ENCODE data around the gene TADA2A. TPM values are rescaled to one million over a fixed set of nuclear protein-coding genes. Genes with fewer than 3 reads are reported as not detected.

TADA2A gene
- total RNA-seq, 2 experiments from 2014 or later: 41.6 to 41.8 TPM

- DNase-seq: no peak
- Mint-ChIP-seq H3K9me3 (no peaks in the 10 kb centered on the region), H3K27me3 (no peaks in the 10 kb centered on the region), H3K36me3 (peaks cover 18% of the 10 kb centered on the region), H3K27ac (no peak overlapping the region), H3K4me3 (no peak overlapping the region), H3K4me1 (peaks cover 2% of the 10 kb centered on the region)
Measured at GRCh38 chr17:37466471-37466870, 59.8 kb downstream of the TADA2A start.

- Mint-ChIP-seq H3K27me3 (no peaks in the 10 kb centered on the region), H3K4me3 (no peak overlapping the region), H3K4me1 (no peaks in the 10 kb centered on the region), H3K36me3 (peaks cover 23% of the 10 kb centered on the region), H3K27ac (no peak overlapping the region), H3K9me3 (no peaks in the 10 kb centered on the region)
- no peak for DNase-seq
Measured at GRCh38 chr17:37470181-37470580, 63.5 kb downstream of the TADA2A start.

GRCh38 chr17:37475731-37476420 lies 69.2 kb downstream of the TADA2A start:
- no peak for DNase-seq
- Mint-ChIP-seq H3K27me3 (no peaks in the 10 kb centered on the region), H3K9me3 (no peaks in the 10 kb centered on the region), H3K4me3 (no peak overlapping the region), H3K4me1 (no peaks in the 10 kb centered on the region), H3K27ac (no peak overlapping the region), H3K36me3 (peaks cover 32% of the 10 kb centered on the region)

GRCh38 chr17:37476431-37477120 lies 69.9 kb downstream of the TADA2A start:
- H3K36me3 Mint-ChIP-seq: peaks cover 29% of the 10 kb centered on the region
- no peak overlapping the region for H3K4me3 Mint-ChIP-seq
- H3K27ac Mint-ChIP-seq: peak overlapping the region; percentile 26
- no peaks in the 10 kb centered on the region for H3K4me1 Mint-ChIP-seq
- DNase-seq: no peak
- H3K27me3 Mint-ChIP-seq: no peaks in the 10 kb centered on the region
- H3K9me3 Mint-ChIP-seq: no peaks in the 10 kb centered on the region

- H3K9me3 Mint-ChIP-seq: no peaks in the 10 kb centered on the region
- H3K4me1 Mint-ChIP-seq: peaks cover 1% of the 10 kb centered on the region
- H3K27me3 Mint-ChIP-seq: no peaks in the 10 kb centered on the region
- no peak for DNase-seq
- no peak overlapping the region for H3K4me3 Mint-ChIP-seq
- no peak overlapping the region for H3K27ac Mint-ChIP-seq
- peaks cover 25% of the 10 kb centered on the region for H3K36me3 Mint-ChIP-seq
Measured at GRCh38 chr17:37478187-37478586, 71.5 kb downstream of the TADA2A start.

- H3K9me3 Mint-ChIP-seq: no peaks in the 10 kb centered on the region
- peaks cover 19% of the 10 kb centered on the region for H3K36me3 Mint-ChIP-seq
- H3K4me3 Mint-ChIP-seq: no peak overlapping the region
- DNase-seq: no peak
- peaks cover 9% of the 10 kb centered on the region for H3K4me1 Mint-ChIP-seq
- H3K27ac Mint-ChIP-seq: no peak overlapping the region
- H3K27me3 Mint-ChIP-seq: no peaks in the 10 kb centered on the region
Measured at GRCh38 chr17:37479025-37479424, 72.3 kb downstream of the TADA2A start.

- no peak overlapping the region for H3K27ac Mint-ChIP-seq
- peaks cover 9% of the 10 kb centered on the region for H3K4me1 Mint-ChIP-seq
- peaks cover 19% of the 10 kb centered on the region for H3K36me3 Mint-ChIP-seq
- no peaks in the 10 kb centered on the region for H3K27me3 Mint-ChIP-seq
- no peak overlapping the region for H3K4me3 Mint-ChIP-seq
- no peaks in the 10 kb centered on the region for H3K9me3 Mint-ChIP-seq
- DNase-seq: no peak
Measured at GRCh38 chr17:37480427-37480826, 73.7 kb downstream of the TADA2A start.

- Mint-ChIP-seq H3K36me3 (peaks cover 14% of the 10 kb centered on the region), H3K27me3 (no peaks in the 10 kb centered on the region), H3K27ac (no peak overlapping the region), H3K9me3 (no peaks in the 10 kb centered on the region), H3K4me3 (no peak overlapping the region), H3K4me1 (peaks cover 9% of the 10 kb centered on the region)
- no peak for DNase-seq
Measured at GRCh38 chr17:37481001-37481665, 74.4 kb downstream of the TADA2A start.

- DNase-seq: no peak
Measured at GRCh38 chr17:37483311-37484039, 76.8 kb downstream of the TADA2A start.

GRCh38 chr17:37485938-37486570 lies 79.4 kb downstream of the TADA2A start:
- H3K9me3 Mint-ChIP-seq: no peaks in the 10 kb centered on the region
- H3K4me3 Mint-ChIP-seq: no peak overlapping the region
- H3K4me1 Mint-ChIP-seq: peaks cover 28% of the 10 kb centered on the region
- H3K27ac Mint-ChIP-seq: no peak overlapping the region
- no peaks in the 10 kb centered on the region for H3K27me3 Mint-ChIP-seq
- H3K36me3 Mint-ChIP-seq: peaks cover 4% of the 10 kb centered on the region
- no peak for DNase-seq

More at GRCh38 chr17:37483311-37484039, 76.8 kb downstream of the TADA2A start:
- Mint-ChIP-seq H3K27ac (peak overlapping the region; percentile 72), H3K36me3 (peaks cover 11% of the 10 kb centered on the region), H3K4me3 (no peak overlapping the region), H3K9me3 (no peaks in the 10 kb centered on the region), H3K27me3 (no peaks in the 10 kb centered on the region), H3K4me1 (peaks cover 16% of the 10 kb centered on the region)

GRCh38 chr17:37488009-37488604 lies 81.4 kb downstream of the TADA2A start:
- H3K9me3 Mint-ChIP-seq: no peaks in the 10 kb centered on the region
- peaks cover 8% of the 10 kb centered on the region for H3K36me3 Mint-ChIP-seq
- peak overlapping the region; percentile 88 for H3K4me3 Mint-ChIP-seq
- no peak for DNase-seq
- H3K27ac Mint-ChIP-seq: peak overlapping the region; percentile 85
- H3K27me3 Mint-ChIP-seq: no peaks in the 10 kb centered on the region
- peaks cover 46% of the 10 kb centered on the region for H3K4me1 Mint-ChIP-seq

GRCh38 chr17:37488607-37489196 lies 82.0 kb downstream of the TADA2A start:
- H3K36me3 Mint-ChIP-seq: peaks cover 8% of the 10 kb centered on the region
- peak overlapping the region; percentile 85 for H3K27ac Mint-ChIP-seq
- H3K4me1 Mint-ChIP-seq: peaks cover 45% of the 10 kb centered on the region
- peak; percentile 60 for DNase-seq
- H3K27me3 Mint-ChIP-seq: no peaks in the 10 kb centered on the region
- peak overlapping the region; percentile 88 for H3K4me3 Mint-ChIP-seq
- H3K9me3 Mint-ChIP-seq: no peaks in the 10 kb centered on the region

GRCh38 chr17:37489197-37490001 lies 82.7 kb downstream of the TADA2A start, which contains the start of gene DUSP14:
TSS of gene DUSP14 (plus strand) at chr17:37489891. CDS start at chr17:37512273, 22,382 bp downstream.
- Mint-ChIP-seq H3K36me3 (peaks cover 8% of the 10 kb centered on the region), H3K9me3 (no peaks in the 10 kb centered on the region), H3K27me3 (no peaks in the 10 kb centered on the region), H3K27ac (peak within 1 kb of the TSS; percentile 85), H3K4me1 (peaks cover 43% of the 10 kb centered on the region), H3K4me3 (peak within 1 kb of the TSS; percentile 88)
- peak; percentile 89 for DNase-seq

All from activated naive CD8-positive, alpha-beta T cell treated with anti-CD3 and anti-CD28 coated beads for 36 hours (primary cell).